Stimulated activated CD8-positive, alpha-beta memory T cell treated with anti-CD3 and anti-CD28 coated beads, Interleukin-7, amount 100 ng/mL, for 1 hour (primary cell): ENCODE data around the gene EP400.
"Not testable (repeated sequence)": the region's sequence is repeated elsewhere in the genome, so short reads cannot be mapped to it uniquely, and the experiment has no call there.

Experiments
- DNase-seq, 2 donors: peaks; one replicate each; pipeline ENCODE4 v3.0.0-alpha.2; 2020; ENCODE audit warnings: low read depth in 2 of 2

EP400 gene

GRCh38 chr12:132085291-132085635 lies 135.5 kb downstream of the EP400 start:
- DNase-seq = no peak

- no peak for DNase-seq
These were observed 139.7 kb downstream of the EP400 start for GRCh38 chr12:132089407-132089910.

- no peak for DNase-seq
These were observed 144.6 kb downstream of the EP400 start for GRCh38 chr12:132094269-132094891.

GRCh38 chr12:132095520-132096409 lies 146.0 kb downstream of the EP400 start:
- no peak for DNase-seq

- DNase-seq = no peak
These were observed 150.0 kb downstream of the EP400 start for GRCh38 chr12:132099739-132100138.

GRCh38 chr12:132100306-132101065 lies 150.7 kb downstream of the EP400 start:
- DNase-seq = no peak

GRCh38 chr12:132102297-132102696 lies 152.6 kb downstream of the EP400 start:
- DNase-seq = no peak

GRCh38 chr12:132103072-132103471 lies 153.3 kb downstream of the EP400 start:
- DNase-seq = not testable (repeated sequence)

- DNase-seq = no peak
These were observed 154.0 kb downstream of the EP400 start for GRCh38 chr12:132103542-132104308.

GRCh38 chr12:132105467-132105866 lies 155.7 kb downstream of the EP400 start:
- DNase-seq = no peak

- DNase-seq = no peak
These were observed 157.2 kb downstream of the EP400 start for GRCh38 chr12:132106921-132107320.

- DNase-seq = no peak
These were observed 158.6 kb downstream of the EP400 start for GRCh38 chr12:132108211-132108832.

- DNase-seq = no peak
These were observed 160.0 kb downstream of the EP400 start for GRCh38 chr12:132109741-132110140.

- DNase-seq = no peak
These were observed 160.9 kb downstream of the EP400 start for GRCh38 chr12:132110677-132111076.

GRCh38 chr12:132111654-132112304 lies 162.0 kb downstream of the EP400 start:
- no peak for DNase-seq

- no peak for DNase-seq
These were observed 164.9 kb downstream of the EP400 start for GRCh38 chr12:132114667-132115066.

GRCh38 chr12:132115500-132115899 lies 165.8 kb downstream of the EP400 start:
- DNase-seq = no peak

GRCh38 chr12:132116709-132117557 lies 167.2 kb downstream of the EP400 start:
- no peak for DNase-seq

GRCh38 chr12:132117558-132117875 lies 167.8 kb downstream of the EP400 start:
- no peak for DNase-seq

- DNase-seq = no peak
These were observed 169.1 kb downstream of the EP400 start for GRCh38 chr12:132118876-132119275.
